HUES48 (cell line): ENCODE measurements around the gene B3GNT7.
"Not testable (repeated sequence)": the region's sequence is repeated elsewhere in the genome, so short reads cannot be mapped to it uniquely, and the experiment has no call there.

Source experiments
- H3K27ac ChIP-seq: one replicate; pipeline ENCODE4 v1.7.0; 2013; ENCODE audit warnings: low read depth, low read length, inconsistent platforms
- H3K27me3 ChIP-seq: 2 replicates; pipeline ENCODE4 v1.6.1; 2013; ENCODE audit warnings: mild to moderate bottlenecking, low read length; ENCODE audit not compliant: control insufficient read depth, insufficient read depth
- H3K36me3 ChIP-seq: 2 replicates; pipeline ENCODE4 v1.6.1; 2013; ENCODE audit warnings: low read length; ENCODE audit not compliant: control insufficient read depth, insufficient read depth
- H3K4me1 ChIP-seq: 2 replicates; pipeline ENCODE4 v1.6.1; 2013; ENCODE audit warnings: mild to moderate bottlenecking, low read length; ENCODE audit not compliant: control insufficient read depth, insufficient read depth
- H3K4me3 ChIP-seq: 2 replicates; pipeline ENCODE4 v1.5.1; 2013; ENCODE audit warnings: mild to moderate bottlenecking, low read depth, low read length
- H3K9ac ChIP-seq: 2 replicates; pipeline ENCODE4 v1.6.1; 2013; ENCODE audit warnings: mild to moderate bottlenecking, low read depth, low read length, moderate library complexity
- H3K9me3 ChIP-seq: 2 replicates; pipeline ENCODE4 v1.6.1; 2013; ENCODE audit warnings: low read length; ENCODE audit not compliant: control insufficient read depth, insufficient read depth

B3GNT7 gene

GRCh38 chr2:231418820-231419640, 23.5 kb downstream of the B3GNT7 start:
- Histone ChIP-seq H3K9ac (no peak overlapping the region), H3K4me3 (no peak overlapping the region), H3K36me3 (no peaks in the 10 kb centered on the region), H3K27me3 (no peaks in the 10 kb centered on the region), H3K9me3 (no peaks in the 10 kb centered on the region), H3K27ac (no peak overlapping the region), H3K4me1 (peaks cover 5% of the 10 kb centered on the region)

GRCh38 chr2:231421051-231421580, 25.6 kb downstream of the B3GNT7 start:
- Histone ChIP-seq H3K9me3 (no peaks in the 10 kb centered on the region), H3K9ac (no peak overlapping the region), H3K4me3 (no peak overlapping the region), H3K36me3 (no peaks in the 10 kb centered on the region), H3K27me3 (no peaks in the 10 kb centered on the region), H3K27ac (no peak overlapping the region), H3K4me1 (peaks cover 5% of the 10 kb centered on the region; the same call in 1 of the 2 replicates)

- H3K36me3 ChIP-seq, result no peaks in the 10 kb centered on the region
- H3K4me1 ChIP-seq, result peaks cover 5% of the 10 kb centered on the region; the same call in 1 of the 2 replicates
- no peak overlapping the region for H3K4me3 ChIP-seq
- no peak overlapping the region for H3K9ac ChIP-seq
- no peak overlapping the region for H3K27ac ChIP-seq
- H3K9me3 ChIP-seq, result no peaks in the 10 kb centered on the region
- no peaks in the 10 kb centered on the region for H3K27me3 ChIP-seq
Observed at GRCh38 chr2:231422056-231422455, 26.5 kb downstream of the B3GNT7 start.

- no peak overlapping the region for H3K9ac ChIP-seq
- H3K9me3 ChIP-seq, result no peaks in the 10 kb centered on the region
- no peak overlapping the region for H3K4me3 ChIP-seq
- H3K4me1 ChIP-seq, result peaks cover 5% of the 10 kb centered on the region; the same call in 1 of the 2 replicates
- H3K27me3 ChIP-seq, result no peaks in the 10 kb centered on the region
- no peak overlapping the region for H3K27ac ChIP-seq
- H3K36me3 ChIP-seq, result no peaks in the 10 kb centered on the region
Observed at GRCh38 chr2:231423176-231423575, 27.7 kb downstream of the B3GNT7 start.

GRCh38 chr2:231425291-231425810, 29.8 kb downstream of the B3GNT7 start:
- Histone ChIP-seq H3K4me1 (peaks cover 5% of the 10 kb centered on the region; the same call in 1 of the 2 replicates), H3K4me3 (no peak overlapping the region), H3K27ac (peak overlapping the region; percentile 61), H3K9me3 (peaks cover 4% of the 10 kb centered on the region; the same call in 1 of the 2 replicates), H3K27me3 (no peaks in the 10 kb centered on the region), H3K36me3 (no peaks in the 10 kb centered on the region), H3K9ac (no peak overlapping the region)

GRCh38 chr2:231425811-231426703, 30.5 kb downstream of the B3GNT7 start:
- H3K9ac ChIP-seq, result no peak overlapping the region
- H3K4me3 ChIP-seq, result no peak overlapping the region
- H3K36me3 ChIP-seq, result no peaks in the 10 kb centered on the region
- H3K9me3 ChIP-seq, result peaks cover 4% of the 10 kb centered on the region; the same call in 1 of the 2 replicates
- H3K27ac ChIP-seq, result peak overlapping the region; percentile 61
- H3K4me1 ChIP-seq, result peaks cover 5% of the 10 kb centered on the region; the same call in 1 of the 2 replicates
- no peaks in the 10 kb centered on the region for H3K27me3 ChIP-seq

GRCh38 chr2:231427116-231427515, 31.6 kb downstream of the B3GNT7 start:
- peaks cover 5% of the 10 kb centered on the region; the same call in 1 of the 2 replicates for H3K4me1 ChIP-seq
- no peak overlapping the region for H3K9ac ChIP-seq
- H3K9me3 ChIP-seq, result peaks cover 4% of the 10 kb centered on the region; the same call in 1 of the 2 replicates
- H3K4me3 ChIP-seq, result no peak overlapping the region
- no peaks in the 10 kb centered on the region for H3K36me3 ChIP-seq
- no peak overlapping the region for H3K27ac ChIP-seq
- H3K27me3 ChIP-seq, result no peaks in the 10 kb centered on the region

- no peak overlapping the region for H3K4me3 ChIP-seq
- H3K9ac ChIP-seq, result no peak overlapping the region
- no peak overlapping the region for H3K27ac ChIP-seq
- no peaks in the 10 kb centered on the region for H3K36me3 ChIP-seq
- H3K4me1 ChIP-seq, result peaks cover 5% of the 10 kb centered on the region; the same call in 1 of the 2 replicates
- H3K9me3 ChIP-seq, result peaks cover 4% of the 10 kb centered on the region; the same call in 1 of the 2 replicates
- H3K27me3 ChIP-seq, result no peaks in the 10 kb centered on the region
Observed at GRCh38 chr2:231429152-231429551, 33.6 kb downstream of the B3GNT7 start.

- H3K27ac ChIP-seq, result no peak overlapping the region
- H3K9me3 ChIP-seq, result peaks cover 4% of the 10 kb centered on the region; the same call in 1 of the 2 replicates
- no peak overlapping the region for H3K9ac ChIP-seq
- no peak overlapping the region for H3K4me3 ChIP-seq
- H3K27me3 ChIP-seq, result no peaks in the 10 kb centered on the region
- no peaks in the 10 kb centered on the region for H3K36me3 ChIP-seq
- peaks cover 5% of the 10 kb centered on the region; the same call in 1 of the 2 replicates for H3K4me1 ChIP-seq
Observed at GRCh38 chr2:231429901-231430300, 34.4 kb downstream of the B3GNT7 start.

GRCh38 chr2:231430437-231430836, 34.9 kb downstream of the B3GNT7 start:
- H3K36me3 ChIP-seq, H3K9me3 ChIP-seq, H3K9ac ChIP-seq, H3K27ac ChIP-seq, H3K27me3 ChIP-seq, H3K4me1 ChIP-seq, H3K4me3 ChIP-seq: not testable (repeated sequence)
